Left ventricle myocardium inferior (tissue), 1 donor: ENCODE data around the gene IFITM2. TPM values are rescaled to one million over a fixed set of nuclear protein-coding genes. Genes with fewer than 3 reads are reported as not detected.
"Not testable (repeated sequence)": the region's sequence is repeated elsewhere in the genome, so short reads cannot be mapped to it uniquely, and the experiment has no call there.

Source experiments
- DNase-seq: peaks from one replicate; pipeline ENCODE4 v3.0.0-alpha.2; 2020
- H3K27ac ChIP-seq: fragments of 200-600 bp; replicated peaks from 2 replicates; pipeline ENCODE4 v1.8.0; 2021
- H3K27me3 ChIP-seq: fragments of 200-600 bp; 2 replicates; pipeline ENCODE4 v1.8.0; 2021; ENCODE audit warnings: low read depth
- H3K36me3 ChIP-seq: fragments of 200-600 bp; 2 replicates; pipeline ENCODE4 v1.8.0; 2021
- H3K4me1 ChIP-seq: fragments of 200-600 bp; 2 replicates; pipeline ENCODE4 v1.8.0; 2021
- H3K4me3 ChIP-seq: fragments of 200-600 bp; 2 replicates; pipeline ENCODE4 v1.8.0; 2021; ENCODE audit warnings: mild to moderate bottlenecking, moderate library complexity
- H3K9me3 ChIP-seq: fragments of 200-600 bp; replicated peaks from 2 replicates; pipeline ENCODE4 v1.8.0; 2021
- intact Hi-C: fragments of 100-400 bp; cut with micrococcal nuclease; formaldehyde crosslinking; loops from one replicate; pipeline ENCODE4 v1.11.0; 2022
- total RNA-seq: library from RNA; stranded (reverse); fragmentation: NEBNext Ultra II Directional; extraction: Animal tissue kit (Norgen Biotek cat#: 25700); gene quantifications from one replicate; pipeline ENCODE4 v1.2.1, GENCODE V29; 2021
- TF ChIP-seq, protein P1 (sequence below): fragments of 200-600 bp; IDR thresholded peaks from 2 replicates; pipeline ENCODE4 v1.8.0; 2021; ENCODE audit warnings: antibody characterized with exemption, mild to moderate bottlenecking, borderline replicate concordance
- donor health status: DM: no; HTN: yes; CAD: no; lungs with severe emphysema.

The IFITM2 gene
- total RNA-seq, 1 donor from 2014 or later: 160 TPM

DNA sequence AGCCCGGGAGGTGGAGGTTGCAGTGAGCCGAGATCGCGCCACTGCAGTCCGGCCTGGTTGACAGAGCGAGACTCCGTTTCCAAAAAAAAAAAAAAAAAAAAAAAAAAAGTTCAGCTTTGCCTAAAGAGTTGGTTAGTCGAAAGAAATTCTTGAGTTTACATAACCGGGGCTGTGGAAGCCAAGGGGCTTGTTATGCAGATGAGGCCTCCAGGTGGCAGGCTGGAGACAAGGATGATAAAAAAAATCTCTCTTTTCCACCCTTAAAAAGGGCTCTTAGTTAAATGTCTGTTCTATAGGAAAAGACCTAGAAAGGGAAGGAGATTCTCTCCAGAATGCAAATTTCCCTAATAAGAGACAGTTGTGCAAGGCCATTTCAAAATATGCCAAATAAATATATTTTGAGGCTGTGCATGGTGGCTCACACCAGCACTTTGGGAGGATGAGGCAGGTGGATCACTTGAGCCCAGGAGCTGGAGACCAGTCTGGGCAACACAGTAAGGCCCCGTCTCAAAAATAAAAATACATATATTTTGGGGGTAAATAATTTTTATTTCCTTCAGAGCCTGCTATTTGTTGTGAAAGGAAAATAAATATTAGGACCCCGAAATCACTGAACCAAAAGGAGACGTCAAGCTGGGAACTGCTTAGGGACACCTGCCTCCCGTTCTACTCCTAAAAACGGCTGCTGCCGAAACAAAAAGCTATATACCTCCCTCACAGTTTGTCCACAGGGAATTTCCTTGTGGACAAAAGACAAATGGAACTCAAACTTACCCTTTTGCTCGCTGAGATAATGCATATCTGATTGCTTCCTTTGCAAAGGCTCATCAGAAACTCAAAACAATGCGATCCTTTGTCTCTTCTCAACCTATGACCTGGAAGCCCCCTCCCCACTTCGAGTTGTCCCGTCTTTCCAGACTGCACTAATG lies 2.4 kb upstream of the IFITM2 start:
- TF ChIP-seq, protein P1, sequence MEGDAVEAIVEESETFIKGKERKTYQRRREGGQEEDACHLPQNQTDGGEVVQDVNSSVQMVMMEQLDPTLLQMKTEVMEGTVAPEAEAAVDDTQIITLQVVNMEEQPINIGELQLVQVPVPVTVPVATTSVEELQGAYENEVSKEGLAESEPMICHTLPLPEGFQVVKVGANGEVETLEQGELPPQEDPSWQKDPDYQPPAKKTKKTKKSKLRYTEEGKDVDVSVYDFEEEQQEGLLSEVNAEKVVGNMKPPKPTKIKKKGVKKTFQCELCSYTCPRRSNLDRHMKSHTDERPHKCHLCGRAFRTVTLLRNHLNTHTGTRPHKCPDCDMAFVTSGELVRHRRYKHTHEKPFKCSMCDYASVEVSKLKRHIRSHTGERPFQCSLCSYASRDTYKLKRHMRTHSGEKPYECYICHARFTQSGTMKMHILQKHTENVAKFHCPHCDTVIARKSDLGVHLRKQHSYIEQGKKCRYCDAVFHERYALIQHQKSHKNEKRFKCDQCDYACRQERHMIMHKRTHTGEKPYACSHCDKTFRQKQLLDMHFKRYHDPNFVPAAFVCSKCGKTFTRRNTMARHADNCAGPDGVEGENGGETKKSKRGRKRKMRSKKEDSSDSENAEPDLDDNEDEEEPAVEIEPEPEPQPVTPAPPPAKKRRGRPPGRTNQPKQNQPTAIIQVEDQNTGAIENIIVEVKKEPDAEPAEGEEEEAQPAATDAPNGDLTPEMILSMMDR: peak; percentile 78
- H3K4me1 ChIP-seq: peaks cover 52% of the 10 kb centered on the region
- intact Hi-C loops: no loop called here
- no peaks in the 10 kb centered on the region for H3K36me3 ChIP-seq
- peaks cover 38% of the 10 kb centered on the region for H3K27me3 ChIP-seq
- no peaks in the 10 kb centered on the region for H3K9me3 ChIP-seq
- no peak overlapping the region for H3K4me3 ChIP-seq
- H3K27ac ChIP-seq: peak overlapping the region; percentile 93
- DNase-seq: peak; percentile 68

GRCh38 chr11:305844-306211 lies 1.8 kb upstream of the IFITM2 start:
- Histone ChIP-seq H3K27ac (peak overlapping the region; percentile 93), H3K36me3 (no peaks in the 10 kb centered on the region), H3K9me3 (no peaks in the 10 kb centered on the region), H3K4me1 (peaks cover 49% of the 10 kb centered on the region), H3K4me3 (no peak overlapping the region), H3K27me3 (peaks cover 31% of the 10 kb centered on the region)
- TF ChIP-seq, protein P1: no peak
- intact Hi-C loops: no loop called here
- DNase-seq: no peak

- H3K27ac ChIP-seq: peak overlapping the region; percentile 93
- peaks cover 27% of the 10 kb centered on the region for H3K27me3 ChIP-seq
- peak overlapping the region; percentile 67 for H3K4me3 ChIP-seq
- no peaks in the 10 kb centered on the region for H3K9me3 ChIP-seq
- intact Hi-C loops: no loop called here
- peaks cover 51% of the 10 kb centered on the region for H3K4me1 ChIP-seq
- TF ChIP-seq, protein P1: no peak
- no peaks in the 10 kb centered on the region for H3K36me3 ChIP-seq
- no peak for DNase-seq
These were observed 808 bp upstream of the IFITM2 start for GRCh38 chr11:306645-307371.

GRCh38 chr11:308740-309665 lies 1.4 kb downstream of the IFITM2 start:
- Histone ChIP-seq H3K27ac (peak overlapping the region; percentile 93), H3K4me1 (peaks cover 73% of the 10 kb centered on the region), H3K4me3 (peak overlapping the region; percentile 67), H3K27me3 (peaks cover 34% of the 10 kb centered on the region)
- H3K9me3 ChIP-seq, H3K36me3 ChIP-seq, intact Hi-C loops, DNase-seq: not testable (repeated sequence)

DNA sequence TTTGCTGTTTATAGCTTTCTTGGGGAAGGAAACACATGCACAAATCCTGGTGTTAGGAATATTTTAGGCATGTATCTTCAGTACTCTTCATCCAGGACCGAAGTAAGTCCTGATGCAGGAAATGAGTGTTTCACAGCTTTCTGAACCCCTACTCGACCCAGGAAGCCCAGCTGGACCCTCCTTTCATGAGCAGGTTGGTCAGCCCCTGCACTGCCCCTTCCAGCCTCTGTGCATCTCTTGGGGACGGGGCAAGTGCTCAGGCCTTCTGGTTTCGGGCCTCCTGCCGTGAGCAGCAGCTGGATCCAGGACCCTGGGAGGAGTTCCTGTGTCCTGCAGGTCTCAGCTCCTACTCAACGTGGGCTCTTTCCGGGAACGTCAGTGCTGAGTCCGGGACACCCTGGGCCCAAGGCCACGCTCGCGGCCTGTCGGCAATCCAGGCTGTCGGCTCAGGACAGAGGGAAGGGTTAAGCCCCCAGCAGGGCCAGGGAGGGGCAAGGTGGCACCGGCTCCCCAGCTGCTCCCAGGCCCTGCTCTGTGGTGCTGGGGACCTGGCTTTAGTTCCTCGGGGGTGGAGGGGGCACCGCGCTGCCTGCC lies 2.5 kb downstream of the IFITM2 start:
- Histone ChIP-seq H3K4me3 (peak overlapping the region; percentile 67), H3K4me1 (peaks cover 68% of the 10 kb centered on the region), H3K27ac (peak overlapping the region; percentile 93), H3K27me3 (peaks cover 40% of the 10 kb centered on the region)
- DNase-seq, H3K36me3 ChIP-seq, H3K9me3 ChIP-seq, intact Hi-C loops: not testable (repeated sequence)

DNA sequence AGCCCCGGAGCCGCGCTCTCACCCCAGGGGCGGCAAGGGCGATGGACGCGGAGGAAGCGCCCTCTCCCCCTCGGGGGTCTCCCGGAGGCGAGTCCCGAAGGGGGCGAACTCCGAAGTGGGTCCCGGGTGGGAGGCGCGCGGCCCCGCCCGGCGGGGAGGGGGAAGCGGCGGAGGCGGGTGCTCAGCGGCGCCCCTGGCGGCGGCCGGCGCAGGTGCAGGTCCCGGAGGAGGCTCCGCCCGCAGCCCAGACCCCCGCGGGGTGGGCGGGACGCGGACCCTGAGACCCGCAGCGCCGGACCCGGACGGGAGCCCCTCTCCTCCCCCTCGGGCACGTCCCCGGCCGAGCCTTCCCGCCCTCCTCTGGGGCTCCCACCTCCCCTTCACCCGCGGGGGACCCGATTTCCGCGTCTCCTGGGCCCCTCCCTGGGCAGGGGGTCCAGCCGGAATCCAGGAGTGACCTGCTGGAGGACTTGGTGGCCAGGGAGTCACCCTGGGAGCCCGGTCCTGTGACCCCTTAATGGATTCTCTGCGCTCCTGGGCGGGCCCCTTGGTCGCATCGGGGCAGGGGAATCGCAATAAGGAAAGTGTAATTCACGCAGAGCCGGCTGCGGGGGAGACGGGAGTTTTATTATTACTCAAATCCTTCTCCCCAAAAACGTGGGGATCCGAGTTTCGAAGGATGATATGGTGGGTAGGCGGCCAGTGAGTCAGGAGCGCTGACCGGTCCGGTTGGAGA lies 3.6 kb downstream of the IFITM2 start:
- H3K36me3 ChIP-seq, intact Hi-C loops, DNase-seq, H3K9me3 ChIP-seq: not testable (repeated sequence)
- peak overlapping the region; percentile 94 for H3K27ac ChIP-seq
- H3K4me1 ChIP-seq: peaks cover 68% of the 10 kb centered on the region
- peak overlapping the region; percentile 74 for H3K4me3 ChIP-seq
- peaks cover 52% of the 10 kb centered on the region for H3K27me3 ChIP-seq
